ENCODE data around the gene KAT8.

KAT8 gene

DNA sequence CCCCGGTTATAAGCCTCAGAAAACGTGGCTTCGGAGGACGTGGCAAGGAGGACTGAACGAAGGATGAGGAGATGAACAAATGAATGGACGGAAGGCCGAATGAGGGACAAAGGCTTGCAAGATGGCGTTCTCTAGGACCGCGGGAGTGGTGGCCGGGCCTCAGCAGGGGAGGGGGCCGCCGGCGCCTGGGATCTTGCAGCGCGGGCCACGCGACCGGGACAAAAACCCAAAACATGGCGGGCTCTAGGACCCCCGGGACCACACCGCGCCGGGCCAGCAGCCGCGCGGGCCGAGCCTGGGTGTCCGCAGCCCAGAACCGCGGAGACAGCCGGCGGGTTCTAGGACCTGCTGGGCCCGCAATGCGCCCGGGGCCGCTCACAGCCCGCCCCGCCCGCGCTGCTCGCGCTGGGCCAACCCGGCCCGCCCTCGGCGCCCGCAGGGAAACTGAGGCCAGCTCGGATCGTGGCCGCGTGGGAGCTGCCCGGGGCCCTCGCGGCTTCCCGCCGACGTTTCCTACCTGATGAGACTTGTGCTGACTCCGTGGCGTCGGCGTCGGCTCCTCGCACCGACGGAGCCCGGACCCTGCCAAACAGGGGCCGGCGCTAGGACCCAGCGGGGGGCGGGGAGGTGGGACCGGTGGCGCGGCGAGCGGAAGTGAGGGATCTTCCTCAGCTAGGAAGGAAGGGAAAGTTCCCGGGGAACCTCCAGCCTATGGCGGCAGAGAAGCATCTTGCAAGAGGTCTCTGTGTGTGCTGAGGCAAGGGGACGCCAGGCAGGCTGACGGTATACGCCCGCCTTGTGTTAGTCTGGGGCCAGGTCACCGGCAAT is 44.1 kb upstream of the KAT8 start (continued):
- TF ChIP-seq ZNF394 (tag by site-specific recombination; IDR thresholded peaks at IDR 0.05; ENCODE audit: borderline replicate concordance) = peak; percentile 46; the same call in 1 of the 2 replicates
- TF ChIP-seq ZNF777 (tag by site-specific recombination; IDR thresholded peaks at IDR 0.05; ENCODE audit: borderline replicate concordance) = peak; percentile 27; the same call in 1 of the 2 replicates
- TF ChIP-seq SETDB1 (IDR thresholded peaks at IDR 0.05; ENCODE audit: insufficient read length, low read length) = no peak
- TF ChIP-seq OVOL3 (tag by site-specific recombination; IDR thresholded peaks at IDR 0.05) = no peak
- peak; percentile 17; the same call in 1 of the 2 replicates for TF ChIP-seq ZSCAN23 (tag by site-specific recombination; IDR thresholded peaks at IDR 0.05)
- TF ChIP-seq ZNF747 (tag by site-specific recombination; IDR thresholded peaks at IDR 0.05) = no peak
- peak; percentile 73 for TF ChIP-seq SP7 (tag by site-specific recombination; IDR thresholded peaks at IDR 0.05)
- no peak; the same call in 1 of the 2 replicates for TF ChIP-seq ZNF707 (tag by site-specific recombination; IDR thresholded peaks at IDR 0.05)
- TF ChIP-seq, protein P1, sequence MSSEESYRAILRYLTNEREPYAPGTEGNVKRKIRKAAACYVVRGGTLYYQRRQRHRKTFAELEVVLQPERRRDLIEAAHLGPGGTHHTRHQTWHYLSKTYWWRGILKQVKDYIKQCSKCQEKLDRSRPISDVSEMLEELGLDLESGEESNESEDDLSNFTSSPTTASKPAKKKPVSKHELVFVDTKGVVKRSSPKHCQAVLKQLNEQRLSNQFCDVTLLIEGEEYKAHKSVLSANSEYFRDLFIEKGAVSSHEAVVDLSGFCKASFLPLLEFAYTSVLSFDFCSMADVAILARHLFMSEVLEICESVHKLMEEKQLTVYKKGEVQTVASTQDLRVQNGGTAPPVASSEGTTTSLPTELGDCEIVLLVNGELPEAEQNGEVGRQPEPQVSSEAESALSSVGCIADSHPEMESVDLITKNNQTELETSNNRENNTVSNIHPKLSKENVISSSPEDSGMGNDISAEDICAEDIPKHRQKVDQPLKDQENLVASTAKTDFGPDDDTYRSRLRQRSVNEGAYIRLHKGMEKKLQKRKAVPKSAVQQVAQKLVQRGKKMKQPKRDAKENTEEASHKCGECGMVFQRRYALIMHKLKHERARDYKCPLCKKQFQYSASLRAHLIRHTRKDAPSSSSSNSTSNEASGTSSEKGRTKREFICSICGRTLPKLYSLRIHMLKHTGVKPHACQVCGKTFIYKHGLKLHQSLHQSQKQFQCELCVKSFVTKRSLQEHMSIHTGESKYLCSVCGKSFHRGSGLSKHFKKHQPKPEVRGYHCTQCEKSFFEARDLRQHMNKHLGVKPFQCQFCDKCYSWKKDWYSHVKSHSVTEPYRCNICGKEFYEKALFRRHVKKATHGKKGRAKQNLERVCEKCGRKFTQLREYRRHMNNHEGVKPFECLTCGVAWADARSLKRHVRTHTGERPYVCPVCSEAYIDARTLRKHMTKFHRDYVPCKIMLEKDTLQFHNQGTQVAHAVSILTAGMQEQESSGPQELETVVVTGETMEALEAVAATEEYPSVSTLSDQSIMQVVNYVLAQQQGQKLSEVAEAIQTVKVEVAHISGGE (tag by site-specific recombination; conservative IDR thresholded peaks at IDR 0.05; ENCODE audit: low read depth) = no peak; the same call in 1 of the 2 replicates
- TF ChIP-seq, protein P2, sequence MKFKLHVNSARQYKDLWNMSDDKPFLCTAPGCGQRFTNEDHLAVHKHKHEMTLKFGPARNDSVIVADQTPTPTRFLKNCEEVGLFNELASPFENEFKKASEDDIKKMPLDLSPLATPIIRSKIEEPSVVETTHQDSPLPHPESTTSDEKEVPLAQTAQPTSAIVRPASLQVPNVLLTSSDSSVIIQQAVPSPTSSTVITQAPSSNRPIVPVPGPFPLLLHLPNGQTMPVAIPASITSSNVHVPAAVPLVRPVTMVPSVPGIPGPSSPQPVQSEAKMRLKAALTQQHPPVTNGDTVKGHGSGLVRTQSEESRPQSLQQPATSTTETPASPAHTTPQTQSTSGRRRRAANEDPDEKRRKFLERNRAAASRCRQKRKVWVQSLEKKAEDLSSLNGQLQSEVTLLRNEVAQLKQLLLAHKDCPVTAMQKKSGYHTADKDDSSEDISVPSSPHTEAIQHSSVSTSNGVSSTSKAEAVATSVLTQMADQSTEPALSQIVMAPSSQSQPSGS (tag by site-specific recombination; IDR thresholded peaks at IDR 0.05; ENCODE audit: low read depth) = no peak
- no peak for TF ChIP-seq ZNF211 (tag by site-specific recombination; IDR thresholded peaks at IDR 0.05; ENCODE audit: low read depth)
- TF ChIP-seq ZNF221 (tag by site-specific recombination; IDR thresholded peaks at IDR 0.05; ENCODE audit: borderline replicate concordance) = peak; percentile 9; the same call in 1 of the 2 replicates
- TF ChIP-seq, protein P3, sequence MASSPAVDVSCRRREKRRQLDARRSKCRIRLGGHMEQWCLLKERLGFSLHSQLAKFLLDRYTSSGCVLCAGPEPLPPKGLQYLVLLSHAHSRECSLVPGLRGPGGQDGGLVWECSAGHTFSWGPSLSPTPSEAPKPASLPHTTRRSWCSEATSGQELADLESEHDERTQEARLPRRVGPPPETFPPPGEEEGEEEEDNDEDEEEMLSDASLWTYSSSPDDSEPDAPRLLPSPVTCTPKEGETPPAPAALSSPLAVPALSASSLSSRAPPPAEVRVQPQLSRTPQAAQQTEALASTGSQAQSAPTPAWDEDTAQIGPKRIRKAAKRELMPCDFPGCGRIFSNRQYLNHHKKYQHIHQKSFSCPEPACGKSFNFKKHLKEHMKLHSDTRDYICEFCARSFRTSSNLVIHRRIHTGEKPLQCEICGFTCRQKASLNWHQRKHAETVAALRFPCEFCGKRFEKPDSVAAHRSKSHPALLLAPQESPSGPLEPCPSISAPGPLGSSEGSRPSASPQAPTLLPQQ (tag by site-specific recombination; IDR thresholded peaks at IDR 0.05) = peak; percentile 81
- TF ChIP-seq ZNF670 (tag by site-specific recombination; IDR thresholded peaks at IDR 0.05; ENCODE audit: low read depth) = no peak
- TF ChIP-seq GFI1B (tag by site-specific recombination; IDR thresholded peaks at IDR 0.05) = no peak
- no peak for TF ChIP-seq ZNF175 (tag by site-specific recombination; IDR thresholded peaks at IDR 0.05)
- peak; percentile 99 for TF ChIP-seq IKZF3 (tag by site-specific recombination; IDR thresholded peaks at IDR 0.05)
- TF ChIP-seq ZSCAN30 (tag by site-specific recombination; IDR thresholded peaks at IDR 0.05) = peak; percentile 87
- no peak for TF ChIP-seq ZNF280D (tag by site-specific recombination; IDR thresholded peaks at IDR 0.05)
- no peak for TF ChIP-seq ZNF169 (tag by site-specific recombination; IDR thresholded peaks at IDR 0.05)
- TF ChIP-seq ZNF174 (tag by site-specific recombination; IDR thresholded peaks at IDR 0.05) = peak; percentile 88; the same call in 1 of the 2 replicates
- TF ChIP-seq ZNF214 (tag by site-specific recombination; IDR thresholded peaks at IDR 0.05; ENCODE audit: borderline replicate concordance) = no peak
- peak; percentile 83 for TF ChIP-seq ZBTB44 (tag by site-specific recombination; IDR thresholded peaks at IDR 0.05)
- no peak for TF ChIP-seq PBX3 (CRISPR knock-in tag; IDR thresholded peaks at IDR 0.05)
- no peak for TF ChIP-seq ZSCAN4 (tag by site-specific recombination; IDR thresholded peaks at IDR 0.05)

Data from HEK293 (cell line).